ENCODE data around the gene CACNB2.
"Not testable (repeated sequence)": the region's sequence is repeated elsewhere in the genome, so short reads cannot be mapped to it uniquely, and the experiment has no call there.

Gene CACNB2

DNA sequence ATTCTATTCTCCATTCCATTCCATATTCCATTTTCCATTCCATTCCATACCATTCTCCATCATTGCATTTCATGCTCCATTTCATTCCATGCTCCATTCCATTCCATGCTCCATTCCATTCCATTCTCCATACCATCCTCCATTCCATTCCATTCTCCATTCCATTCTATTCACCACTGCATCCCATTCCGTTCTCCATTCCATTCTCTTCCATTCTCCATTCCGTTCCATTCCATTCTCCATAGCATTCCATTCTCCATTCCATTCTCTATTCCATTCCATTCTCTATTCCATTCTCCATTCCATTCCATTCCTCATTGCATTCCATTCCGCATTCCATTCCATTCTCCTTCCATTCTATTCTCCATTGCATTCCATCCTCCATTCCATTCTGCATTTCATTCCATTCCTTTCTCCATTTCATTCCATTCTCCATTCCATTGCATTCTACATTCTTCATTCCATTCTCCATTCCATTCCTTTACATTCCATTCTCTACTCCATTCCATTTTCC, 427.2 kb downstream of the CACNB2 start:
- H3K4me3 ChIP-seq (ENCODE audit: low read length), result no peak overlapping the region
- no peak for DNase-seq (ENCODE audit: low read depth, low spot score)

DNA sequence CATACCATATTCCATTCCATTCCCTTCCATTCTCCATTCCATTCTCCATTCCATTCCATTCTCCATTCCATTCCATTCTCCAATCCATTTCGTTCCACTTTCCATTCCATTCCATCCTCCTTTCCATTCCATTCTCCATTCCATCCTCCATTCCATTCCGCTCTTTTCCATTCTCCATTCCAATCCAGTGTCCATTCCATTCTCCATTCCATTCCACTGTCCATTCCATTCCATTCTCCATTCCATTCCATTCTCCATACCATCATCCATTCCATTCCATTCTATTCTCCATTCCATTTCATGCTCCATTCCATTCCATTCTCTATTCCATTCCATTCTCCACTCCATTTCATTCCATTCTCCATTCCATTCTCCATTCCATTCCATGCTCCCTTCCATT, 430.2 kb downstream of the CACNB2 start:
- not testable (repeated sequence) for DNase-seq (ENCODE audit: low read depth, low spot score); H3K4me3 ChIP-seq (ENCODE audit: low read length)

DNA sequence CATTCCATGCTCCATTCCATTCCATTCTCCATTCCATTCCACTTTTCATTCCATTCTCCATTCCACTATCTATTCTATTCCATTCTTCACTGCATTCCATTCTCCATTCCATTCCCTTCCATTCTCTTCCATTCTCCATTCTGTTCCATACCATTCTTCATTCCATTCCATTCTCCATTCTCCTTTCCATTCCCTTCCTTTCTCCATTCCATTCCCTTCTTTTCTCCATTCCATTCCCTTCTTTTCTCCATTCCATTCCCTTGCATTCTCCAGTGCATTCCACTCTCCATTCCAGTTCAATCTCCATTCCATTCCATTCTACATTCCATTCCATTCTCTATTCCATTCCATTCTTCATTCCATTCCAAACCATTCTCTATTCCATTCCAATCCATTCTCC, 430.9 kb downstream of the CACNB2 start:
- no peak for DNase-seq (ENCODE audit: low read depth, low spot score)
- H3K4me3 ChIP-seq (ENCODE audit: low read length), result no peak overlapping the region

DNA sequence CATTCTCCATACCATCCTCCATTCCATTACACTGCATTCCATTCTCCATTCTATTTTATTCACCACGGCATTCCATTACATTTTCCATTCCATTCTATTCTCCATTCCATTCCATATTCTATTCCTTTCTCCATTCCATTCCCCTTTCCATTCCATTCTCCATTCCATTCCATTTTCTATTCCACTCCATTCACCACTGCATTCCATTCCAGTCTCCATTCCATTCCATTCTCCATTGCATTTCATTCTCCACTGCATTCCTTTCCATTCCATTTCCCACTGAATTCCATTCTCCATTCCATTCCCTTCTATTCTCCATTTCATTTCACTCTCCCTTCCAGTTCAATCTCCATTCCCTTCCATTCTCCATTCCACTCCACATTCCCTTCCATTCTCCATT, 431.6 kb downstream of the CACNB2 start:
- no peak for DNase-seq (ENCODE audit: low read depth, low spot score)
- H3K4me3 ChIP-seq (ENCODE audit: low read length), result no peak overlapping the region

DNA sequence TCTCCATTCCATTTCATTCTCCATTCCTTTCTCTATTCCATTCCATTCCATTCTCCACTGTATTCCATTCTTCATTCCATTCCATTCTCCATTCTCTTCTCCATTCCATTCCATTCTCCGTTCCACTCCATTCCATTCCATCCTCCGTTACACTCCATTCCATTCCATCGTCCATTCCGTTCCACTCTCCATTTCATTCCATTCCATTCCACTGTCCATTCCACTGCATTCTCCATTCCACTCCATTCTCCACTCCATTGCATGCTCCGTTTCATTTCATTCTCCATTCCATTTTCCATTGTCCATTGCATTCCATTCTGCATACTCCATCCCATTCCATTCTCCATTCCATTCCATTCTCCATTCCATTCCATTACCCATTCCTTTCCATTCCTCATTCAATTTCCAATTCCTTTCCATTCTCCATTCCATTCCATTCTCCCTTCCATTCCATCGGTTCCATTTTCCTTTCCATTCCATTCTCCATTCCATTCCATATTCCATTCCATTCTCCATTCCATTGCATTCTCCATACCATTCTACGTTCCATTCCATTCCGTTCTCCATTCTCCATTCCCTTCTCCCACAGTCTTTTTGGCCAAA, 432.8 kb downstream of the CACNB2 start:
- DNase-seq (ENCODE audit: low read depth, low spot score), result no peak
- no peak overlapping the region for H3K4me3 ChIP-seq (ENCODE audit: low read length)

DNA sequence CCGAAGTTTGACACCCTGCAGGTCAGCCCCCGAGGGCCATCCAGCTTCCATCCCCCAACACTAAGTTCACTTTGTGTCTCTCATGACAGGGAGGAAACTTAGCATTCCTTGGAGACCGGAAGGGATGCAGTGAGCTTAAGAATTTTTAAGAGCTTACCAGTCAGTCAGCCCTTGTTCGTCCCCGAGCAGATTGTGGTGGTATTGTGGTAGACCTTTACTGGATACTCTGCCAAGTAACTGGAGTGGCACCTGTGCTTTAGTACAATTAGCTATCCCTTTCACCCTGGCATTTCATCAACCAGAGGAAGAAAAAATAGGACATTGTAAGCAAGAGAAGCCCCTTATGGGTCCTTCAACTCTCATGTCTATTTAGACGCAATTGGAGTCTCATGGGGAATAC, 436.4 kb downstream of the CACNB2 start:
- no peak for DNase-seq (ENCODE audit: low read depth, low spot score)
- H3K4me3 ChIP-seq (ENCODE audit: low read length), result no peak overlapping the region

DNA sequence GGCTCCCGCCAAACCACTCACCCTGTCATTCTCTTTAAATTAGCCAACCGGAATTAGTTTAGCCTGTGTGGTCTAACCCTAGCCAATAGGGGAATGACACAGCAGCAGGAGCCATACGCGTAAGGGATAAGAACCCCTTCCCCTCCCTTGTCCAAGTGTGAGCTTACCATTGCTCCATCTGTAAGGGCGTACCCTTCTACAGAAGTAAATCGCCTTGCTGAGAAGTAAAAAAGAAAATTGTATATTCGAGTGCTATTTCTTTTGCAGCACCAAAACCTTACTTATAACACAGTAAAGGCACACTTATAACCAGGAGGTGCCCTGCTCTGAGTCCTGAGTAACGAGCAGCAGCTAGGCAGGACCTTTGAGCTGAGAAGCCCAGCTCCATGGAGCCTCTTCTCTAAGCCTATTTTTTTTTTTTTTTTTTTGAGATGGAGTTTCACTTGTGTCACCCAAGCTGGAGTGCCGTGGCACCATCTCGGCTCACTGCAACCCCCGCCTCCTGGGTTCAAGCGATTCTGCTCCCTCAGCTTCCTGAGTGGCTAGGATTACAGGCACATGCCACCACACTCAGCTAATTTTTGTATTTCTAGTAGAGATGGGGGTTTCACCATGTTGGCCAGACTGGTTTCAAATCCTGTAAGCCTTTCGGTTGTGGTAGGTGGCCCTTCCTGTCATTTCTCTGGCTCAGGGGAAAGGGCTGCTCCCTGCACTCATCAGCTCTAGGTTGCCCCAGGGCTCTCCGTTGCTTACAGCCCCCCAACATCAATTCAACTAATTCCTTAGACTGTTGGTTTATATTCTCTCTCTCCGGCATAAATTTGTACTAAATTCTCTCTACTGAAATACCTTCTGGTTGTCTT, 437.8 kb downstream of the CACNB2 start:
- DNase-seq (ENCODE audit: low read depth, low spot score), result no peak
- no peak overlapping the region for H3K4me3 ChIP-seq (ENCODE audit: low read length)

DNA sequence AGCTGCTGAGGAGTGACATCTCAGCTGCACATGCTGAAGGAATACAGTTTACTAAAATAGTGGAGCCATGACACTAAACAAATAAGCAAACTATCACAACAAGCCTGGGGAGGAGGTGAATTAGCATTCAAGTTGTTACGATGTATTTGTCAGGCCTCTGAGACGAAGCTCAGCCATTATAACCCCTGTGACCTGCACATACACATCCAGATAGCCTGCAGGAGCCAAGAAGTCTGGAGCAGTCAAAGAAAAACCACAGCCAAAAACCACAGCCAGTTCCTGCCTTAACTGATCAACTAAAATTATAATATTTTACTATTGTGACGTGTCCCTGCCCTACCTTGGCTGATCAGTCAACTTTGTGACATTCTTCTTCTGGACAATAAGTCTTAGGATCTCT, 442.6 kb downstream of the CACNB2 start:
- H3K4me3 ChIP-seq (ENCODE audit: low read length), result peak overlapping the region; percentile 27
- peak; percentile 77 for DNase-seq (ENCODE audit: low read depth, low spot score)

DNA sequence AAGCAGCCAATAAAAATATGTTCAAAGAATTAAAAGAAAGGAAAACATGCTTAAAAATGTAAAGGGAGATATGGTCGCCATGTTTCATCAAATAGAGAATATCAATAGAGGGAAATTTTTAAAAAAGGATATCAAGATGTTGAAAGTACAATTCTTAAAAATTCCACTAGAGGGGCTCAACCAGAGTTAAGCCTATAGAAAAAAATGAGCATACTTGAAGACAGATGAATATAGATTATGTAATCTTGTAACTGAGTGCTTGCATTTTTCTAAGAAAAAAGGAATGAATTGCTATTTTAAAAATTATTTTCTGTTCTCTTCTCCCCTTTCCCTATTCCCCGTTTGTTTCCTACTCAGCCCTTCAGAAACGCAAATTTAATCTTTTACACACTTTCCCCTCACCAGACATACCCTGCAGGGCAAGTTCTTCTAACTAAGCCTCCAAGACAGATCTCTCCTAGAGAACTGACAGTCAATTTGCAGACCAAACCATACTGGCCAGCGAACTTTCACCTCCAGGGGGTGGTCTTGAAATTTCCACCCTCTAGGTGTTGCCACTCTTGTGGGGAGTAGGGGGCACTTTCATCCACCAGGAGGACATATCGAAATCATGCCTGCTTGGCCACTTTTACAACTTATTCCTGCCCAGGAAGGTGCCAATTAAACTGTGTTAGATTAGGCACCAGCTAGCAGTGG, 443.5 kb downstream of the CACNB2 start:
- DNase-seq (ENCODE audit: low read depth, low spot score), result peak; percentile 37
- no peak overlapping the region for H3K4me3 ChIP-seq (ENCODE audit: low read length)

DNA sequence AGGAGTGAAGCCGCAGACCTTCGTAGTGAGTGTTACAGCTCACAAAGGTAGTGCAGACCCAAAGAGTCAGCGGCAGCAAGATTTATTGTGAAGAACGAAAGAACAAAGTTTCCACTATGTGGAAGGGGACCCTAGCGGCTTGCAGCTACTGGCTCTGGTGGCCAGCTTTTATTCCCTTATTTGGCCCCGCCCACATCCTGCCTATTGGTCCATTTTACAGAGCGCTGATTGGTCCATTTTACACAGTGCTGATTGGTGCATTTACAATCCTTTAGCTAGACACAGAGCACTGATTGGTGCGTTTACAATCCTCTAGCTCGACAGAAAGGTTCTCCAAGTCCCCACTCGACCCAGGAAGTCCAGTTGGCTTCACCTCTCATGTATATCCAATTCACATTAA, 446.4 kb downstream of the CACNB2 start:
- not testable (repeated sequence) for H3K4me3 ChIP-seq (ENCODE audit: low read length)

DNA sequence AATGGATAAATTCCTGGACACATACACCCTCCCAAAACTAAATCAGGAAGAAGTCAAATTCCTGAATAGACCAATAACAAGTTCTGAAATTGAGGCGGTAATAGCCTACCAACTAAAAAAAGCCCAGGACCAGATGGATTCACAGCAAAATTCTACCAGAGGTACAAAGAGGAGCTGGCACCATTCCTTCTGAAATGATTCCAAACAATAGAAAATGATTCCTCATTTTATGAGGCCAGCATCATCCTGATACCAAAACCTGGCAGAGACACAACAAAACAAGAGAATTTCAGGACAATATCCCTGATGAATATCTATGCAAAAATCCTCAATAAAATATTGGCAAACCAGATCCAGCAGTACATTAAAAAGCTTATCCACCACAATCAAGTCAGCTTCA, 450.9 kb downstream of the CACNB2 start:
- H3K4me3 ChIP-seq (ENCODE audit: low read length); DNase-seq (ENCODE audit: low read depth, low spot score): not testable (repeated sequence)

More for the DNA sequence above, 446.4 kb downstream of the CACNB2 start:
- DNase-seq (ENCODE audit: low read depth, low spot score), result not testable (repeated sequence)
